Endodermal cell (in vitro differentiated cells): ENCODE measurements around the gene NR6A1. TPM values are rescaled to one million over a fixed set of nuclear protein-coding genes. Genes with fewer than 3 reads are reported as not detected.

Experiments
- DNase-seq: peaks from one replicate; pipeline ENCODE4 v3.0.0-alpha.2; 2017
- H3K27ac ChIP-seq: 2 replicates; pipeline ENCODE4 v1.5.1; 2013; ENCODE audit warnings: mild to moderate bottlenecking, low read depth, low read length, moderate library complexity
- H3K27me3 ChIP-seq: 2 replicates; pipeline ENCODE4 v1.6.1; 2013; ENCODE audit warnings: mild to moderate bottlenecking, low read length, moderate library complexity; ENCODE audit not compliant: insufficient read depth, control insufficient read depth, poor library complexity, severe bottlenecking
- H3K36me3 ChIP-seq: 2 replicates; pipeline ENCODE4 v1.7.0; 2013; ENCODE audit warnings: mild to moderate bottlenecking, low read length, moderate library complexity; ENCODE audit not compliant: control insufficient read depth, insufficient read depth
- H3K4me1 ChIP-seq: one replicate; pipeline ENCODE4 v1.7.0; 2013; ENCODE audit warnings: low read length; ENCODE audit not compliant: control insufficient read depth, insufficient read depth
- H3K4me3 ChIP-seq: 2 replicates; pipeline ENCODE4 v1.5.1; 2013; ENCODE audit warnings: mild to moderate bottlenecking, low read length, moderate library complexity
- H3K9ac ChIP-seq: 2 replicates; pipeline ENCODE4 v1.6.1; 2013; ENCODE audit warnings: mild to moderate bottlenecking, low read length, moderate library complexity; ENCODE audit not compliant: poor library complexity, severe bottlenecking; ENCODE audit errors: extremely low read depth
- H3K9me3 ChIP-seq: 2 replicates; pipeline ENCODE4 v1.6.1; 2013; ENCODE audit warnings: mild to moderate bottlenecking, low read length, moderate library complexity; ENCODE audit not compliant: control insufficient read depth
- H3K27ac Mint-ChIP-seq: 2 replicates; pipeline ENCODE4 v1.8.0; 2020; ENCODE audit warnings: mixed read lengths
- H3K27me3 Mint-ChIP-seq: 2 replicates; pipeline ENCODE4 v1.8.0; 2021; ENCODE audit warnings: mild to moderate bottlenecking, mixed read lengths; ENCODE audit not compliant: insufficient read depth
- H3K36me3 Mint-ChIP-seq: 2 replicates; pipeline ENCODE4 v1.8.0; 2020; ENCODE audit warnings: low read depth, mixed read lengths
- H3K4me1 Mint-ChIP-seq: 2 replicates; pipeline ENCODE4 v1.8.0; 2020; ENCODE audit warnings: mixed read lengths
- H3K4me3 Mint-ChIP-seq: 2 replicates; pipeline ENCODE4 v1.8.0; 2020; ENCODE audit warnings: mild to moderate bottlenecking, moderate library complexity, mixed read lengths
- H3K9me3 Mint-ChIP-seq: 2 replicates; pipeline ENCODE4 v1.8.0; 2020; ENCODE audit warnings: mild to moderate bottlenecking, mixed read lengths
- WGBS, 2 experiments: methylation state at CpG; one replicate each; pipeline versions ENCODE4 v1.1.5 to v1.1.7; 2013; ENCODE audit warnings: missing lambda C conversion rate in 2 of 2, mixed read lengths in 1 of 2; ENCODE audit not compliant: insufficient coverage in 1 of 2, insufficient read length in 1 of 2; 5-methylcytosine and 5-hydroxymethylcytosine counted together
- total RNA-seq, 2 donors: library from RNA; stranded (reverse); fragmentation: NEBNext Ultra II Directional in 1 of 2; extraction: Animal tissue kit (Norgen Biotek cat#: 25700) in 1 of 2; gene quantifications; 2 replicates in 1 of 2; 3 replicates in 1 of 2; pipeline ENCODE4 v1.2.1, GENCODE V29; 2021
- TF ChIP-seq, protein P1 (sequence below): fragments of 200-600 bp; sonication (generic); conservative IDR thresholded peaks from 2 replicates; pipeline ENCODE4 v1.5.0; 2021; ENCODE audit warnings: antibody characterized with exemption, mild to moderate bottlenecking

The NR6A1 gene
- total RNA-seq, 2 donors from 2014 or later = 168 to 206 TPM

DNA sequence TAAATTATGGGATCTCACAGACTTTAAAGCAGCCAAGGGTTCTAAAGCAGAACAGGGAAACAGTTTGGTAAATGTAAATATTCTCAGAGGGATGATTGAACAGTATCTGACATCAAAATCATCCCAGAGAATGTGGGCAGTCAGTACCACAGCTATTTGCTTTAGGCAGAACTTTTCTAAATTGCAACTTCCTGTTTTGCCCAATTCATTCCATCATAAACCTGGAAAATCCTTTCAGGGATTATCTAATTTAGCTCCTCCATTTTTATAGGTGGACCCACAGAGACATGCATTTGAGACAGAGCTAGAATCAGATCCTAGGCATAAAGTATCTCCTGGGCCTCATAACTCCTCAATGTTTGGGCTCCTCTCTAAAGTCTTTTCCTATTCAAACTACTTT is 12.4 kb downstream of the NR6A1 start:
- Mint-ChIP-seq H3K4me1 (peaks cover 87% of the 10 kb centered on the region), H3K27me3 (no peaks in the 10 kb centered on the region), H3K36me3 (no peaks in the 10 kb centered on the region), H3K27ac (peak overlapping the region; percentile 90), H3K4me3 (peak overlapping the region; percentile 42), H3K9me3 (no peaks in the 10 kb centered on the region)
- peak overlapping the region; percentile 53 for H3K4me3 ChIP-seq
- no peaks in the 10 kb centered on the region for H3K9me3 ChIP-seq
- TF ChIP-seq, protein P1, sequence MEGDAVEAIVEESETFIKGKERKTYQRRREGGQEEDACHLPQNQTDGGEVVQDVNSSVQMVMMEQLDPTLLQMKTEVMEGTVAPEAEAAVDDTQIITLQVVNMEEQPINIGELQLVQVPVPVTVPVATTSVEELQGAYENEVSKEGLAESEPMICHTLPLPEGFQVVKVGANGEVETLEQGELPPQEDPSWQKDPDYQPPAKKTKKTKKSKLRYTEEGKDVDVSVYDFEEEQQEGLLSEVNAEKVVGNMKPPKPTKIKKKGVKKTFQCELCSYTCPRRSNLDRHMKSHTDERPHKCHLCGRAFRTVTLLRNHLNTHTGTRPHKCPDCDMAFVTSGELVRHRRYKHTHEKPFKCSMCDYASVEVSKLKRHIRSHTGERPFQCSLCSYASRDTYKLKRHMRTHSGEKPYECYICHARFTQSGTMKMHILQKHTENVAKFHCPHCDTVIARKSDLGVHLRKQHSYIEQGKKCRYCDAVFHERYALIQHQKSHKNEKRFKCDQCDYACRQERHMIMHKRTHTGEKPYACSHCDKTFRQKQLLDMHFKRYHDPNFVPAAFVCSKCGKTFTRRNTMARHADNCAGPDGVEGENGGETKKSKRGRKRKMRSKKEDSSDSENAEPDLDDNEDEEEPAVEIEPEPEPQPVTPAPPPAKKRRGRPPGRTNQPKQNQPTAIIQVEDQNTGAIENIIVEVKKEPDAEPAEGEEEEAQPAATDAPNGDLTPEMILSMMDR = no peak
- no peaks in the 10 kb centered on the region for H3K27me3 ChIP-seq
- H3K27ac ChIP-seq = peak overlapping the region; percentile 86
- H3K4me1 ChIP-seq = peaks cover 33% of the 10 kb centered on the region
- peak overlapping the region; percentile 26 for H3K9ac ChIP-seq
- no peaks in the 10 kb centered on the region for H3K36me3 ChIP-seq
- DNase-seq = no peak

DNA sequence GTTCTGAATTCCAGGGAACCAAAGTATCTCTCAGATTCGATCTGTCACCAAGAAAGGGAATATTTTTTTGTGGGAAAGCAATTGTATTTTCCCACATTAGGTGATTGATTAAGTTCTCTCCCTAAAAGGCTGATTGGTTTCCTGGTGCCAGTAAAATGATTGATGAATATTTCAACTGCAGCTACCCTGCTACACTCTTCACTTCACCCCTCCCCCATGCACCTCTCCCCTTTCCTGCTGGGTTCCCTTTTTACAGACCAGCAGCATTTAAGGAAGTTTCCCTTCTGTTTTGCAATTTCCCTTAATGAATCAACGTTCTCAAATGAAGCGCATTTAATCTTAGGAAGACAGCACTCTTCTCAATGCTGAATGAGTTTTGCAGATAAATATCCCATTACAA is 13.1 kb downstream of the NR6A1 start:
- Mint-ChIP-seq H3K27me3 (no peaks in the 10 kb centered on the region), H3K4me3 (peak overlapping the region; percentile 42), H3K36me3 (no peaks in the 10 kb centered on the region), H3K27ac (peak overlapping the region; percentile 90), H3K4me1 (peaks cover 86% of the 10 kb centered on the region), H3K9me3 (no peaks in the 10 kb centered on the region)
- Histone ChIP-seq H3K27ac (peak overlapping the region; percentile 86), H3K36me3 (no peaks in the 10 kb centered on the region), H3K9me3 (no peaks in the 10 kb centered on the region), H3K27me3 (no peaks in the 10 kb centered on the region), H3K4me1 (peaks cover 34% of the 10 kb centered on the region), H3K4me3 (peak overlapping the region; percentile 53), H3K9ac (peak overlapping the region; percentile 26)
- DNase-seq = peak; percentile 66
- TF ChIP-seq, protein P1 = no peak
- 0 to 6% methylated on average over 2 to 3 of the region's 3 CpGs for WGBS, 2 experiments

DNA sequence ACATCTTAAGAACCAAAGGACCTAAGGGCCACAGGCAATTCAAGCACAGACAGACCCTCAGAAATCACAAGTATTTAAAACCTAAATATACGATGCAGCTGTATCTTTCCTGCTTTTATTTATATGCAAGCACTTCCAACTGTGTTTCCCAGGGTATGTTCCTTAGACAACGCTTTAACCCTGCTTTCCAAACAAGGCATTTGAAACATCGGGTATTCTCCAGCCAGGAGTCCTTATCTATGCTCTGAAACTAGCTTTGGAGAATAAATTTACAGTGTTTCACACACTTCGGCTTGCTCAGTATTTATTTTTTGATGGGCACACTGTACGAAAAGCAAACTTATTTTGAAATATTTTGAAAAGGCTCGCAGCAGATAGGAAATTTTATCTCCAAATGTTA is 13.5 kb downstream of the NR6A1 start:
- WGBS, 2 experiments = 1 to 2% methylated on average over 6 of the region's 6 CpGs
- Histone ChIP-seq H3K9ac (peak overlapping the region; percentile 26), H3K36me3 (no peaks in the 10 kb centered on the region), H3K9me3 (no peaks in the 10 kb centered on the region), H3K4me3 (peak overlapping the region; percentile 53), H3K27ac (peak overlapping the region; percentile 86), H3K4me1 (peaks cover 34% of the 10 kb centered on the region), H3K27me3 (no peaks in the 10 kb centered on the region)
- Mint-ChIP-seq H3K4me3 (peak overlapping the region; percentile 42), H3K27ac (peak overlapping the region; percentile 90), H3K36me3 (no peaks in the 10 kb centered on the region), H3K27me3 (no peaks in the 10 kb centered on the region), H3K9me3 (no peaks in the 10 kb centered on the region), H3K4me1 (peaks cover 81% of the 10 kb centered on the region)
- TF ChIP-seq, protein P1 = no peak
- no peak for DNase-seq
